ENCODE measurements around the gene ART5. TPM values are rescaled to one million over a fixed set of nuclear protein-coding genes. Genes with fewer than 3 reads are reported as not detected.

Gene ART5
- total RNA-seq, 1 experiment from 2014 or later: not detected

GRCh38 chr11:3642071-3642951, 519 bp upstream of the ART5 start:
- Histone ChIP-seq H3K4me3 (ENCODE audit: low read length) (peak overlapping the region; percentile 64), H3K9ac (ENCODE audit: low read length) (peak overlapping the region; percentile 37; the same call in 1 of the 2 replicates), H3K9me3 (ENCODE audit: low read length) (no peaks in the 10 kb centered on the region), H3K4me2 (ENCODE audit: low read length) (peak overlapping the region; percentile 88), H3K27ac (ENCODE audit: low read length) (no peak overlapping the region), H3K36me3 (ENCODE audit: low read depth, low read length) (no peaks in the 10 kb centered on the region), H2AFZ (ENCODE audit: low read length) (peak overlapping the region; percentile 83), H3K9me2 (replicated peaks; ENCODE audit: low read length) (no peaks in the 10 kb centered on the region), H3K4me1 (ENCODE audit: insufficient read depth, low read length) (peaks cover 12% of the 10 kb centered on the region), H3F3A (ENCODE audit: low read length, unreplicated experiment) (no peaks in the 10 kb centered on the region), H3K27me3 (ENCODE audit: low read length) (no peaks in the 10 kb centered on the region), H3K79me2 (ENCODE audit: low read length) (no peaks in the 10 kb centered on the region), H4K20me1 (ENCODE audit: low read length) (no peaks in the 10 kb centered on the region)
- CTCF ChIA-PET: no interaction called here
- ATAC-seq (peak; percentile 76), DNase-seq (peak; percentile 52)
- POLR2A ChIA-PET (ENCODE audit: unreplicated experiment): no interaction called here
- intact Hi-C loops (cut with micrococcal nuclease): no loop called here
- BruUV-seq (replicated peaks): no TSS peak
- TF ChIP-seq EZH2phosphoT487 (IDR thresholded peaks at IDR 0.05; ENCODE audit: borderline replicate concordance, low read length) (no peak), EZH2 (IDR thresholded peaks at IDR 0.05; ENCODE audit: low read length, unreplicated experiment) (no peak), CTCF (conservative IDR thresholded peaks at IDR 0.05; ENCODE audit: low read depth, low read length) (no peak)

GRCh38 chr11:3641191-3641590, 601 bp downstream of the ART5 start:
- H3K9ac ChIP-seq (ENCODE audit: low read length): no peak overlapping the region
- H3K4me2 ChIP-seq (ENCODE audit: low read length): no peak overlapping the region
- ATAC-seq: no peak
- no peak for DNase-seq
- peaks cover 12% of the 10 kb centered on the region for H3K4me1 ChIP-seq (ENCODE audit: insufficient read depth, low read length)
- H3K9me3 ChIP-seq (ENCODE audit: low read length): no peaks in the 10 kb centered on the region
- TF ChIP-seq EZH2phosphoT487 (IDR thresholded peaks at IDR 0.05; ENCODE audit: borderline replicate concordance, low read length) (no peak), EZH2 (IDR thresholded peaks at IDR 0.05; ENCODE audit: low read length, unreplicated experiment) (no peak), CTCF (conservative IDR thresholded peaks at IDR 0.05; ENCODE audit: low read depth, low read length) (no peak)
- no peaks in the 10 kb centered on the region for H4K20me1 ChIP-seq (ENCODE audit: low read length)
- ChIA-PET CTCF (no interaction called here), POLR2A (ENCODE audit: unreplicated experiment) (no interaction called here)
- H2AFZ ChIP-seq (ENCODE audit: low read length): no peak overlapping the region
- H3K9me2 ChIP-seq (replicated peaks; ENCODE audit: low read length): no peaks in the 10 kb centered on the region
- no peaks in the 10 kb centered on the region for H3K79me2 ChIP-seq (ENCODE audit: low read length)
- H3K36me3 ChIP-seq (ENCODE audit: low read depth, low read length): no peaks in the 10 kb centered on the region
- no peak overlapping the region for H3K27ac ChIP-seq (ENCODE audit: low read length)
- H3K27me3 ChIP-seq (ENCODE audit: low read length): no peaks in the 10 kb centered on the region
- intact Hi-C loops (cut with micrococcal nuclease): no loop called here
- no TSS peak for BruUV-seq (replicated peaks)
- no peak overlapping the region for H3K4me3 ChIP-seq (ENCODE audit: low read length)
- no peaks in the 10 kb centered on the region for H3F3A ChIP-seq (ENCODE audit: low read length, unreplicated experiment)

GRCh38 chr11:3639841-3640240, 2.0 kb downstream of the ART5 start:
- ATAC-seq: no peak
- Histone ChIP-seq H3F3A (ENCODE audit: low read length, unreplicated experiment) (no peaks in the 10 kb centered on the region), H3K27me3 (ENCODE audit: low read length) (no peaks in the 10 kb centered on the region), H3K4me1 (ENCODE audit: insufficient read depth, low read length) (peaks cover 10% of the 10 kb centered on the region), H3K27ac (ENCODE audit: low read length) (no peak overlapping the region), H4K20me1 (ENCODE audit: low read length) (no peaks in the 10 kb centered on the region), H3K9me3 (ENCODE audit: low read length) (no peaks in the 10 kb centered on the region), H3K4me2 (ENCODE audit: low read length) (no peak overlapping the region), H3K9ac (ENCODE audit: low read length) (no peak overlapping the region), H3K36me3 (ENCODE audit: low read depth, low read length) (no peaks in the 10 kb centered on the region), H3K79me2 (ENCODE audit: low read length) (no peaks in the 10 kb centered on the region), H3K9me2 (replicated peaks; ENCODE audit: low read length) (no peaks in the 10 kb centered on the region), H2AFZ (ENCODE audit: low read length) (no peak overlapping the region), H3K4me3 (ENCODE audit: low read length) (no peak overlapping the region)
- DNase-seq: no peak
- TF ChIP-seq EZH2 (IDR thresholded peaks at IDR 0.05; ENCODE audit: low read length, unreplicated experiment): no peak
- no peak for TF ChIP-seq CTCF (conservative IDR thresholded peaks at IDR 0.05; ENCODE audit: low read depth, low read length)
- TF ChIP-seq EZH2phosphoT487 (IDR thresholded peaks at IDR 0.05; ENCODE audit: borderline replicate concordance, low read length): no peak
- ChIA-PET POLR2A (ENCODE audit: unreplicated experiment) (no interaction called here), CTCF (no interaction called here)
- no TSS peak for BruUV-seq (replicated peaks)
- intact Hi-C loops (cut with micrococcal nuclease): no loop called here

Measured in PC-3 (cell line).